ENCODE measurements around the gene CYTH3. TPM values are rescaled to one million over a fixed set of nuclear protein-coding genes. Genes with fewer than 3 reads are reported as not detected.
"Not testable (repeated sequence)": the region's sequence is repeated elsewhere in the genome, so short reads cannot be mapped to it uniquely, and the experiment has no call there.

Gene CYTH3
- polyA plus RNA-seq, 2 donors = 5.7 to 7.2 TPM

DNA sequence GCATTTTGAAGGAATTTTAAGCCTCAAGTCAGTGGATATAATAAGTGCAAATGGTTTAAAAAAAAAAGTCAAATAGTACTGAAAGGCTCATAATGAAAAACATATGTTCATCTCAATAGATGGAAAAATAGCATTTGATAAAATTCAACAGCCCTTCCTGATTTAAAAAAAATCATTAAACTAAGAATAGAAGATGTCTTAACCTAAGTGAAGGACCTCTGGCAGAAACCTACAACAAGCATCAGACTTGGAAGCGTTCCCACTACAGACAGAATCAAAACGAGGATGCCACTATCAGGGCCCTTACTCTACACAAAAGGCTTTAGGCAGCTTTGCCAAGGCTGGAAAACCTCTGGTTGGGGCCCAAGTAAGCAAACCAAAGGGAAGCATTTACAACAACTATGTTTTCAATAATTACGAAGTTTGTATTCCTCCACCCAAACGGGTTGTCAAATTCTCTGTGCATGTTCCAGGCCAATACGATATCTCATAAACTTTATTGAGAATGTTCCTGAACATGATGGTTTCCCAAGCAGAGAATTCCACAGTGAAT lies 45.1 kb downstream of the CYTH3 start:
- Histone ChIP-seq H3K27ac (ENCODE audit: low read depth in 2 of 2, low read length in 1 of 2) (no peak overlapping the region), H3K4me3 (ENCODE audit: low read depth in 1 of 2, low read length in 2 of 2) (no peak overlapping the region), H3K4me1 (ENCODE audit: control insufficient read depth in 2 of 2, insufficient read depth in 2 of 2, low read length in 1 of 2) (peaks cover 0 to 4% of the 10 kb centered on the region in 2 donors), H3K9me3 (ENCODE audit: control insufficient read depth in 2 of 2, insufficient read depth in 1 of 2, low read depth in 1 of 2, low read length in 1 of 2) (no peaks in the 10 kb centered on the region), H3K36me3 (ENCODE audit: control insufficient read depth in 2 of 2, insufficient read depth in 2 of 2, low read length in 1 of 2) (no peaks in the 10 kb centered on the region), H3K27me3 (ENCODE audit: control insufficient read depth in 1 of 2, insufficient read depth in 2 of 2, low read length in 2 of 2) (no peaks in the 10 kb centered on the region)
- 44 to 57% methylated on average over 5 of the region's 5 CpGs for WGBS, 2 donors

- 47 to 54% methylated on average over 3 of the region's 3 CpGs for WGBS, 2 donors
- Histone ChIP-seq H3K4me1 (ENCODE audit: control insufficient read depth in 2 of 2, insufficient read depth in 2 of 2, low read length in 1 of 2) (peaks cover 0 to 2% of the 10 kb centered on the region in 2 donors), H3K4me3 (ENCODE audit: low read depth in 1 of 2, low read length in 2 of 2) (no peak overlapping the region), H3K36me3 (ENCODE audit: control insufficient read depth in 2 of 2, insufficient read depth in 2 of 2, low read length in 1 of 2) (no peaks in the 10 kb centered on the region), H3K9me3 (ENCODE audit: control insufficient read depth in 2 of 2, insufficient read depth in 1 of 2, low read depth in 1 of 2, low read length in 1 of 2) (no peaks in the 10 kb centered on the region), H3K27ac (ENCODE audit: low read depth in 2 of 2, low read length in 1 of 2) (peak overlapping the region in 1 of 2 donors; percentile 29), H3K27me3 (ENCODE audit: control insufficient read depth in 1 of 2, insufficient read depth in 2 of 2, low read length in 2 of 2) (no peaks in the 10 kb centered on the region)
Observed at GRCh38 chr7:6226194-6226799, 46.1 kb downstream of the CYTH3 start.

DNA sequence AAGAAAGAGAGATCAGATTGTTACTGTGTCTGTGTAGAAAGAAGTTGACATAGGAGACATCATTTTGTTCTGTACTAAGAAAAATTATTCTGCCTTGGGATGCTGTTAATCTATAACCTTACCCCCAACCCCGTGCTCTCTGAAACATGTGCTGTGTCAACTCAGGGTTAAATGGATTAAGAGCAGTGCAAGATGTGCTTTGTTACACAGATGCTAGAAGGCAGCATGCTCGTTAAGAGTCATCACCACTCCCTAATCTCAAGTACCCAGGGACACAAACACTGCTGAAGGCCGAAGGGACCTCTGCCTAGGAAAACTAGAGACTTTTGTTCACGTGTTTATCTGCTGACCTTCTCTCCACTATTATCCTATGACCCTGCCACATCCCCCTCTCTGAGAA lies 49.0 kb downstream of the CYTH3 start:
- H3K4me3 ChIP-seq (ENCODE audit: low read depth in 1 of 2, low read length in 2 of 2); H3K36me3 ChIP-seq (ENCODE audit: control insufficient read depth in 2 of 2, insufficient read depth in 2 of 2, low read length in 1 of 2); H3K27ac ChIP-seq (ENCODE audit: low read depth in 2 of 2, low read length in 1 of 2); H3K27me3 ChIP-seq (ENCODE audit: control insufficient read depth in 1 of 2, insufficient read depth in 2 of 2, low read length in 2 of 2); H3K9me3 ChIP-seq (ENCODE audit: control insufficient read depth in 2 of 2, insufficient read depth in 1 of 2, low read depth in 1 of 2, low read length in 1 of 2); H3K4me1 ChIP-seq (ENCODE audit: control insufficient read depth in 2 of 2, insufficient read depth in 2 of 2, low read length in 1 of 2): not testable (repeated sequence)
- 57 to 60% methylated on average over 4 of the region's 4 CpGs for WGBS, 2 donors

DNA sequence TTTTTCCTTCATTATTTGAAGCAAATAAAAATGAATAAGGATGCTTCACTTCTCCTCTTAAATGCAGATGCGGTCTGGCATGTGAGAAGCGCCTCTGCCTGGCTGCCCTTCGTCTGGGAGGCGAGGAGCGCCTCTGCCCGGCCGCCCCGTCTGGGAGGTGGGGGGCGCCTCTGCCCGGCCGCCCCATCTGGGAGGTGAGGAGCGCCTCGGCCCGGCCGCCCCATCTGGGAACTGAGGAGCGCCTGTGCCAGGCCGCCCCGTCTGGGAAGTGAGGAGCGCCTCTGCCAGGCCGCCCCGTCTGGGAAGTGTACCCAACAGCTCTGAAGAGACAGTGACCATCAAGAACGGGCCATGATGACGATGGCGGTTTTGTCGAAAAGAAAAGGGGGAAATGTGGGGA lies 49.4 kb downstream of the CYTH3 start:
- not testable (repeated sequence) for H3K4me1 ChIP-seq (ENCODE audit: control insufficient read depth in 2 of 2, insufficient read depth in 2 of 2, low read length in 1 of 2); H3K27me3 ChIP-seq (ENCODE audit: control insufficient read depth in 1 of 2, insufficient read depth in 2 of 2, low read length in 2 of 2); H3K4me3 ChIP-seq (ENCODE audit: low read depth in 1 of 2, low read length in 2 of 2); H3K27ac ChIP-seq (ENCODE audit: low read depth in 2 of 2, low read length in 1 of 2); H3K9me3 ChIP-seq (ENCODE audit: control insufficient read depth in 2 of 2, insufficient read depth in 1 of 2, low read depth in 1 of 2, low read length in 1 of 2); H3K36me3 ChIP-seq (ENCODE audit: control insufficient read depth in 2 of 2, insufficient read depth in 2 of 2, low read length in 1 of 2)
- 96 to 98% methylated on average over 21 to 24 of the region's 25 CpGs for WGBS, 2 donors

- Histone ChIP-seq H3K27ac (ENCODE audit: low read depth in 2 of 2, low read length in 1 of 2) (no peak overlapping the region), H3K36me3 (ENCODE audit: control insufficient read depth in 2 of 2, insufficient read depth in 2 of 2, low read length in 1 of 2) (no peaks in the 10 kb centered on the region), H3K4me1 (ENCODE audit: control insufficient read depth in 2 of 2, insufficient read depth in 2 of 2, low read length in 1 of 2) (peaks cover 0 to 2% of the 10 kb centered on the region in 2 donors), H3K4me3 (ENCODE audit: low read depth in 1 of 2, low read length in 2 of 2) (no peak overlapping the region), H3K9me3 (ENCODE audit: control insufficient read depth in 2 of 2, insufficient read depth in 1 of 2, low read depth in 1 of 2, low read length in 1 of 2) (no peaks in the 10 kb centered on the region), H3K27me3 (ENCODE audit: control insufficient read depth in 1 of 2, insufficient read depth in 2 of 2, low read length in 2 of 2) (no peaks in the 10 kb centered on the region)
- 74 to 76% methylated on average over 9 of the region's 9 CpGs for WGBS, 2 donors
Observed at GRCh38 chr7:6221340-6222319, 50.8 kb downstream of the CYTH3 start.

DNA sequence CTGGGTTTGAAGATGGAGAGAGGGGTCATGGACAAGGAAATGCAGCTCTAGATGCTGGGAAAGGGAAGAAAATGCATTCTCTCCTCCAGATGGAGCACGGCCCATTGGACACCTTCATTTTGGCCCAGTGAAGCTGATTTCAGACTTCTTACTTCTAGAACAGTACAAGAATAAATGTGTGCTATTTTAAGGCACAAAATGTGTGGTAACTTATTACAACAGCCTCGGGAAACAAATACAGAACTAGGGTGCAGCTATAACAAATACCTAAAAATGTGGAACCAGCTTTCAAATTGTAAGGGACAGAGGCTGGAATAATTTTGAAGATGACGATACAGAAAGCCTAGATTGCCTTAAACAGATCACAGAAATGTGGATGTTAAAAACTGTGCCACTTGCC lies 54.1 kb downstream of the CYTH3 start:
- 79 to 88% methylated on average over 3 of the region's 3 CpGs for WGBS, 2 donors
- Histone ChIP-seq H3K4me3 (ENCODE audit: low read depth in 1 of 2, low read length in 2 of 2) (no peak overlapping the region), H3K4me1 (ENCODE audit: control insufficient read depth in 2 of 2, insufficient read depth in 2 of 2, low read length in 1 of 2) (peaks cover 0 to 2% of the 10 kb centered on the region in 2 donors), H3K27me3 (ENCODE audit: control insufficient read depth in 1 of 2, insufficient read depth in 2 of 2, low read length in 2 of 2) (no peaks in the 10 kb centered on the region), H3K36me3 (ENCODE audit: control insufficient read depth in 2 of 2, insufficient read depth in 2 of 2, low read length in 1 of 2) (no peaks in the 10 kb centered on the region), H3K27ac (ENCODE audit: low read depth in 2 of 2, low read length in 1 of 2) (no peak overlapping the region), H3K9me3 (ENCODE audit: control insufficient read depth in 2 of 2, insufficient read depth in 1 of 2, low read depth in 1 of 2, low read length in 1 of 2) (no peaks in the 10 kb centered on the region)

DNA sequence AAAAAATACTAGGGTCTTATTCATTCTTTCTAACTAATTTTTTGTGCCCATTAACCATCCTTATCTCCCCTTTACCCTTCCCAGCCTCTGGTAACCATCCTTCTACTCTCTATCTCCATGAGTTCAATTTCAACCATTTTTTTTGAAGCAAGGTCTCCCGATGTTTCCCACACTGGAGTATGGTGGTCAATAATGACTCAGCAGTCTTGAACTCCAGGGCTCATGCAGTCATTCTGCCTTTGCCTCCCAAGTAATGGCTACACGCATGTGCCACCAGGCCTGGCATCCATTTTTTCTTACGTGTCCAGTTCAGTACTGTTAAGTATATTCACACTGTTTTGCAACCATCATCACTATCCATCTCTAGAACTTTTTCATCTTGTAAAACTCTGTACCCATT lies 60.4 kb downstream of the CYTH3 start:
- H3K9me3 ChIP-seq (ENCODE audit: control insufficient read depth in 2 of 2, insufficient read depth in 1 of 2, low read depth in 1 of 2, low read length in 1 of 2) = no peaks in the 10 kb centered on the region
- 95 to 99% methylated on average over 3 of the region's 3 CpGs for WGBS, 2 donors
- no peak overlapping the region for H3K4me3 ChIP-seq (ENCODE audit: low read depth in 1 of 2, low read length in 2 of 2)
- no peaks in the 10 kb centered on the region for H3K4me1 ChIP-seq (ENCODE audit: control insufficient read depth in 2 of 2, insufficient read depth in 2 of 2, low read length in 1 of 2)
- H3K36me3 ChIP-seq (ENCODE audit: control insufficient read depth in 2 of 2, insufficient read depth in 2 of 2, low read length in 1 of 2) = no peaks in the 10 kb centered on the region
- H3K27me3 ChIP-seq (ENCODE audit: control insufficient read depth in 1 of 2, insufficient read depth in 2 of 2, low read length in 2 of 2) = no peaks in the 10 kb centered on the region
- no peak overlapping the region for H3K27ac ChIP-seq (ENCODE audit: low read depth in 2 of 2, low read length in 1 of 2)

- 87 to 89% methylated on average over 7 of the region's 7 CpGs for WGBS, 2 donors
- H3K4me3 ChIP-seq (ENCODE audit: low read depth in 1 of 2, low read length in 2 of 2) = no peak overlapping the region
Observed at GRCh38 chr7:6210621-6211372, 61.6 kb downstream of the CYTH3 start.

DNA sequence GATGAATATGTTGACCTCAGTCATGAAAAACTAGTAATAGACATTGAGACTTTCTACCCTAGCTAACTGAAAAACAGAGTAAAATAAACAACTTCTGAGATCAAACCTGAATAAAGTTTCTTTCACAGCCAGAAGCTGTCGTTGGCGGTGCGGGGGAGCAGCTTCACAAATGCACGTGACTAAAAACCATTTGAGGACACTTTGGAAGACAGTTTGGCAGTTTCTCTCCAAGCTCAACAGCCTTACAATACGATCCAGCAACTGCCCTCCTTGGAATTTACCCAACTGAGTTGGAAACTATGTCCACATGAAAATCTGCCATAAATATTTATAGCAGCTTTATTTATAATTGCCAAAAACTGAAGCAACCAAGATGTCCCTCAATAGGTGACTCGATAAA lies 63.1 kb downstream of the CYTH3 start:
- 57 to 64% methylated on average over 6 of the region's 6 CpGs for WGBS, 2 donors
- Histone ChIP-seq H3K4me1 (ENCODE audit: control insufficient read depth in 2 of 2, insufficient read depth in 2 of 2, low read length in 1 of 2) (no peaks in the 10 kb centered on the region), H3K4me3 (ENCODE audit: low read depth in 1 of 2, low read length in 2 of 2) (no peak overlapping the region), H3K36me3 (ENCODE audit: control insufficient read depth in 2 of 2, insufficient read depth in 2 of 2, low read length in 1 of 2) (no peaks in the 10 kb centered on the region), H3K9me3 (ENCODE audit: control insufficient read depth in 2 of 2, insufficient read depth in 1 of 2, low read depth in 1 of 2, low read length in 1 of 2) (no peaks in the 10 kb centered on the region), H3K27me3 (ENCODE audit: control insufficient read depth in 1 of 2, insufficient read depth in 2 of 2, low read length in 2 of 2) (no peaks in the 10 kb centered on the region), H3K27ac (ENCODE audit: low read depth in 2 of 2, low read length in 1 of 2) (no peak overlapping the region)

More at GRCh38 chr7:6210621-6211372, 61.6 kb downstream of the CYTH3 start:
- H3K36me3 ChIP-seq (ENCODE audit: control insufficient read depth in 2 of 2, insufficient read depth in 2 of 2, low read length in 1 of 2) = no peaks in the 10 kb centered on the region
- H3K27me3 ChIP-seq (ENCODE audit: control insufficient read depth in 1 of 2, insufficient read depth in 2 of 2, low read length in 2 of 2) = no peaks in the 10 kb centered on the region
- H3K27ac ChIP-seq (ENCODE audit: low read depth in 2 of 2, low read length in 1 of 2) = no peak overlapping the region
- H3K9me3 ChIP-seq (ENCODE audit: control insufficient read depth in 2 of 2, insufficient read depth in 1 of 2, low read depth in 1 of 2, low read length in 1 of 2) = no peaks in the 10 kb centered on the region
- no peaks in the 10 kb centered on the region for H3K4me1 ChIP-seq (ENCODE audit: control insufficient read depth in 2 of 2, insufficient read depth in 2 of 2, low read length in 1 of 2)
